WTC11 (cell line): ENCODE results near the gene NUP210L. TPM values are rescaled to one million over a fixed set of nuclear protein-coding genes. Genes with fewer than 3 reads are reported as not detected.

Experiments used
- ATAC-seq: fragments of 200-7000 bp; cut with Tn5 transposase; 2 replicates; pipeline ENCODE4 v1.10.0; 2021; ENCODE audit warnings: mild to moderate bottlenecking, moderate library complexity
- CTCF ChIA-PET: fragments of 300-600 bp; sonication (Branson Sonifier 250); formaldehyde crosslinking; loops from one replicate; lab custom pipeline; 2021; ENCODE audit warnings: antibody characterized with exemption; lab: Charles Lee
- POLR2A ChIA-PET: fragments of 350-600 bp; sonication (Branson Sonifier 250); formaldehyde crosslinking; loops from one replicate; lab custom pipeline; 2021; ENCODE audit warnings: antibody characterized with exemption; lab: Charles Lee
- DNase-seq: peaks from one replicate; pipeline ENCODE4 v3.0.0; 2021; ENCODE audit warnings: low spot score
- H3K27ac Mint-ChIP-seq: 2 replicates; pipeline ENCODE4 v1.8.0; 2021; ENCODE audit warnings: mixed read lengths
- H3K27me3 Mint-ChIP-seq: 2 replicates; pipeline ENCODE4 v1.8.0; 2021; ENCODE audit warnings: low read depth, mild to moderate bottlenecking, moderate library complexity, mixed read lengths
- H3K36me3 Mint-ChIP-seq: 2 replicates; pipeline ENCODE4 v1.8.0; 2021; ENCODE audit warnings: mixed read lengths
- H3K4me1 Mint-ChIP-seq: 2 replicates; pipeline ENCODE4 v1.8.0; 2022; ENCODE audit warnings: mixed read lengths
- H3K4me3 Mint-ChIP-seq: 2 replicates; pipeline ENCODE4 v1.8.0; 2021; ENCODE audit warnings: mild to moderate bottlenecking, moderate library complexity, mixed read lengths
- H3K9me3 Mint-ChIP-seq: 2 replicates; pipeline ENCODE4 v1.8.0; 2021; ENCODE audit warnings: mixed read lengths
- ARID4B ChIP-seq: sonication (generic); formaldehyde crosslinking; IDR thresholded peaks from 2 replicates; pipeline ENCODE4 v1.8.0; 2023; ENCODE audit warnings: missing genetic modification reagents, mild to moderate bottlenecking, borderline replicate concordance
- ATF2 ChIP-seq: sonication (generic); formaldehyde crosslinking; IDR thresholded peaks from 2 replicates; pipeline ENCODE4 v1.8.1; 2022; ENCODE audit warnings: low read depth, missing genetic modification reagents, borderline replicate concordance
- CBFB ChIP-seq: sonication (generic); formaldehyde crosslinking; IDR thresholded peaks from 2 replicates; pipeline ENCODE4 v1.8.1; 2022; ENCODE audit warnings: mild to moderate bottlenecking, low read depth, missing genetic modification reagents
- CDX4 ChIP-seq: fragments of 250-450 bp; sonication (Bioruptor Pico); IDR thresholded peaks from 2 replicates; pipeline ENCODE4 v1.9.0; 2021; ENCODE audit warnings: moderate library complexity, mild to moderate bottlenecking, inconsistent platforms, borderline replicate concordance
- HMGA2 ChIP-seq: fragments of 250-450 bp; sonication (Bioruptor Pico); IDR thresholded peaks from 2 replicates; pipeline ENCODE4 v1.4.0; 2021; ENCODE audit warnings: mild to moderate bottlenecking, moderate library complexity
- HMGXB4 ChIP-seq: sonication (generic); formaldehyde crosslinking; IDR thresholded peaks from 2 replicates; pipeline ENCODE4 v1.8.1; 2023; ENCODE audit warnings: mild to moderate bottlenecking, moderate library complexity, missing genetic modification reagents
- JUN ChIP-seq: sonication (generic); formaldehyde crosslinking; IDR thresholded peaks from 2 replicates; pipeline ENCODE4 v1.8.0; 2023; ENCODE audit warnings: mild to moderate bottlenecking, missing genetic modification reagents
- NFE2L1 ChIP-seq: sonication (generic); formaldehyde crosslinking; IDR thresholded peaks from 2 replicates; pipeline ENCODE4 v1.8.1; 2023; ENCODE audit warnings: missing genetic modification reagents
- NFYB ChIP-seq: sonication (generic); formaldehyde crosslinking; conservative IDR thresholded peaks from 2 replicates; pipeline ENCODE4 v1.8.0; 2022; ENCODE audit warnings: low read depth, missing genetic modification reagents
- NR3C1 ChIP-seq: sonication (generic); formaldehyde crosslinking; conservative IDR thresholded peaks from 2 replicates; pipeline ENCODE4 v1.8.1; 2023; ENCODE audit warnings: low read depth, mild to moderate bottlenecking, missing genetic modification reagents
- OVOL2 ChIP-seq: fragments of 250-450 bp; sonication (Bioruptor Pico); IDR thresholded peaks from 2 replicates; pipeline ENCODE4 v1.9.0; 2021; ENCODE audit warnings: mild to moderate bottlenecking, borderline replicate concordance
- TEAD1 ChIP-seq: sonication (generic); formaldehyde crosslinking; IDR thresholded peaks from 2 replicates; pipeline ENCODE4 v1.8.0; 2022; ENCODE audit warnings: mild to moderate bottlenecking, missing genetic modification reagents
- TP53 ChIP-seq: sonication (generic); formaldehyde crosslinking; IDR thresholded peaks from 2 replicates; pipeline ENCODE4 v1.8.1; 2023; ENCODE audit warnings: mild to moderate bottlenecking, missing genetic modification reagents
- ZNF232 ChIP-seq: sonication (generic); formaldehyde crosslinking; IDR thresholded peaks from 2 replicates; pipeline ENCODE4 v1.8.0; 2022; ENCODE audit warnings: mild to moderate bottlenecking, missing genetic modification reagents
- ZNF532 ChIP-seq: fragments of 250-450 bp; sonication (Bioruptor Pico); IDR thresholded peaks from 2 replicates; pipeline ENCODE4 v1.9.0; 2021; ENCODE audit warnings: mild to moderate bottlenecking, borderline replicate concordance
- ZSCAN18 ChIP-seq: fragments of 250-450 bp; sonication (Bioruptor Pico); IDR thresholded peaks from 2 replicates; pipeline ENCODE4 v2.1.2; 2022; ENCODE audit warnings: mild to moderate bottlenecking, moderate library complexity
- total RNA-seq: library from RNA; stranded (reverse); gene quantifications from 3 replicates; pipeline ENCODE4 v1.2.3, GENCODE V29; 2021
- TF ChIP-seq, protein P1 (sequence below): sonication (generic); formaldehyde crosslinking; IDR thresholded peaks from 2 replicates; pipeline ENCODE4 v1.8.1; 2023; ENCODE audit warnings: mild to moderate bottlenecking, missing genetic modification reagents, moderate library complexity
- TF ChIP-seq, protein P2 (sequence below): sonication (generic); formaldehyde crosslinking; conservative IDR thresholded peaks from 2 replicates; pipeline ENCODE4 v1.8.1; 2022; ENCODE audit warnings: mild to moderate bottlenecking, missing genetic modification reagents
- TF ChIP-seq, protein P3 (sequence below): sonication (generic); formaldehyde crosslinking; IDR thresholded peaks from 2 replicates; pipeline ENCODE4 v1.8.0; 2022; ENCODE audit warnings: mild to moderate bottlenecking, missing genetic modification reagents

NUP210L gene
- total RNA-seq, 1 experiment from 2014 or later, result 0.02 TPM

DNA sequence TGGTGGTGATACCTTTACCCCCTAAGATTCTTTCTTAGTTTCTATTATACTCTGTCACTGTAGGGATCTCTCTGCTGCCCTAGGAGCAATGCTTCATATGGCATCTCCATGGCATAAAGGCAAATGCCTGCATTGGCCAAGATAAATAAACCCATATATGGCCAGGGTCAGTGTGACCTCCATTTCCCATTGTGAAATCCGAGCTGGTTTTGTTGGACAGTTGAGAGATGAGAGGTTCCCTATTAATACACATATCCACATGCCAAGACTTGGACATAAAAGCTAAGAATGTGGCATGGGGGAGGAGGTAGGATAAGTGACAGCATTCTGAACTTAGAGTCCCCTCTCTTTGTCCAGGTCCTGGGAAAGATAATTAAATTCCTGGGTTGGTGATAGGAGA, 35.7 kb upstream of the NUP210L start (continued):
- TF ChIP-seq OVOL2 (no peak), HMGA2 (CRISPR knock-in tag) (no peak), ZNF232 (CRISPR knock-in tag) (no peak), ZSCAN18 (no peak), ATF2 (CRISPR knock-in tag) (no peak), NFE2L1 (CRISPR knock-in tag) (no peak), CBFB (no peak), NFYB (no peak), CDX4 (CRISPR knock-in tag) (no peak)

DNA sequence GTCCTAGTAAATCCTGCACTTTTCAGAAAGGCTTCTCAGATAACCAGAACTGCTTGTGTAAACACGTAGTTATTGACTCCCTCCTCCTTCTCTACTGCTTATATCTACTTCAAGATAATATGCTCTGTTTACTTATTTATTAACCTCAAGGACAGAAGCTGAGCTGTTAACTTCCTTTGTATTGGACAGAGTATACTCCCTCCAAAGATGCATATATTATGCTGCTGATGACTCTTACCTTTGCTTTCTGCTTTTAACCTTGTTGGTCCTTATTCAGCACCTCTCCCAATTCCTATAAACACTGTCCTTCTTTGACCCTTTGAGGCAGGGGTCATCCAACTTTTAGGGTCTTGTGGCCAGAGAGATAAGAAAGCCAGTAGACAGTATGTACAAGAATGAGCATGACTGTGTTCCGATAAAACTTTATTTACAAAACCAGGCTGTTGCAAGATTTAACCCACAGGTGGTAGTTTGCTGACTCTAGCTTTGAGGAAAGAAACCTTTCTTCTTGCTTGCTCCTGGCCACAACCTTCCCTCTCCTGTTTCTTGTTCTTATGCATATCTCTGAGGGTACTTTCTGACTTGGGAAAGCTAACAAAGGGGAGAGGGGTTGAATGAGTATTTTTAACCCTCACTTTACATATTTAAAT, 32.1 kb upstream of the NUP210L start:
- CTCF ChIA-PET, result interaction anchor here (0.7 to 1.1 kb wide), 2 partner anchors 12 to 148 kb away, joined by 3 read pairs; no protein-coding TSS in a partner anchor
- no peaks in the 10 kb centered on the region for H3K9me3 Mint-ChIP-seq
- peaks cover 4% of the 10 kb centered on the region for H3K36me3 Mint-ChIP-seq
- POLR2A ChIA-PET, result interaction anchor here (1.0 kb wide), 1 partner anchor 12 kb away, joined by 3 read pairs; no protein-coding TSS in a partner anchor
- peak overlapping the region; percentile 56 for H3K4me3 Mint-ChIP-seq
- peak overlapping the region; percentile 96 for H3K27ac Mint-ChIP-seq
- no peak for ATAC-seq
- DNase-seq, result no peak
- no peaks in the 10 kb centered on the region for H3K27me3 Mint-ChIP-seq
- H3K4me1 Mint-ChIP-seq, result peaks cover 34% of the 10 kb centered on the region
- TF ChIP-seq, protein P1, sequence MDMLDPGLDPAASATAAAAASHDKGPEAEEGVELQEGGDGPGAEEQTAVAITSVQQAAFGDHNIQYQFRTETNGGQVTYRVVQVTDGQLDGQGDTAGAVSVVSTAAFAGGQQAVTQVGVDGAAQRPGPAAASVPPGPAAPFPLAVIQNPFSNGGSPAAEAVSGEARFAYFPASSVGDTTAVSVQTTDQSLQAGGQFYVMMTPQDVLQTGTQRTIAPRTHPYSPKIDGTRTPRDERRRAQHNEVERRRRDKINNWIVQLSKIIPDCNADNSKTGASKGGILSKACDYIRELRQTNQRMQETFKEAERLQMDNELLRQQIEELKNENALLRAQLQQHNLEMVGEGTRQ (CRISPR knock-in tag), result no peak
- TF ChIP-seq TEAD1 (CRISPR knock-in tag) (0 out of 2 replicates have a peak, but pooled peaks have one; percentile 9), JUN (CRISPR knock-in tag) (no peak), ZNF532 (CRISPR knock-in tag) (no peak), NR3C1 (CRISPR knock-in tag) (no peak), HMGXB4 (no peak), ARID4B (CRISPR knock-in tag) (no peak), TP53 (no peak), HMGA2 (CRISPR knock-in tag) (no peak)
- TF ChIP-seq, protein P2, sequence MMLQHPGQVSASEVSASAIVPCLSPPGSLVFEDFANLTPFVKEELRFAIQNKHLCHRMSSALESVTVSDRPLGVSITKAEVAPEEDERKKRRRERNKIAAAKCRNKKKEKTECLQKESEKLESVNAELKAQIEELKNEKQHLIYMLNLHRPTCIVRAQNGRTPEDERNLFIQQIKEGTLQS, result no peak
- TF ChIP-seq, protein P3, sequence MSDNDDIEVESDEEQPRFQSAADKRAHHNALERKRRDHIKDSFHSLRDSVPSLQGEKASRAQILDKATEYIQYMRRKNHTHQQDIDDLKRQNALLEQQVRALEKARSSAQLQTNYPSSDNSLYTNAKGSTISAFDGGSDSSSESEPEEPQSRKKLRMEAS, result 0 out of 2 replicates have a peak, but pooled peaks have one; percentile 48
